Measurements from ENCODE around the gene UNC79.
"Not testable (repeated sequence)": the region's sequence is repeated elsewhere in the genome, so short reads cannot be mapped to it uniquely, and the experiment has no call there.

Gene UNC79

DNA sequence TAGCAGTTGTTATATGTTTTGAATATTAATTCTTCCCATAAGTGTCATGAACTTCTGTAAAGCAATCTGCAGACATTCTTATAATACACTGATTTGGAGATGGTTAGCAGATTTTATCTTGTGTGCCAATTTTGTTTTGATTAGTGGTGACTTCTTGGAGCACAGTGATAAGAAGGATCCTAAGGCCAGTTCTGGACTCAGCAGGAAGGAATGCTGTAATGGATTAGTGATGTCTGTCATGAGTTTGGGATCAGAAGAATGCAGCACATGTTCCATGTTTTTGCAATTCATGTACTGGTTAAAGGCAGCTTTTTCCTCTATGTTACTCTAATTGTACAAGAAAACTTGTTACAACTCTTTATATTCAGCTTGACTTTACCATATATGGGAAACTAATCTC, 91.5 kb downstream of the UNC79 start:
- ChIA-PET POLR2A (no interaction called here), CTCF (no interaction called here)
- Histone ChIP-seq H3K27ac (ENCODE audit: extremely low read depth, low read depth, low read length) (no peak overlapping the region), H3K4me1 (ENCODE audit: control insufficient read depth, insufficient read depth, low read length) (no peaks in the 10 kb centered on the region), H3K4me3 (ENCODE audit: low read depth, low read length) (no peak overlapping the region), H3K9me3 (ENCODE audit: control insufficient read depth, insufficient read depth, low read depth, low read length) (peaks cover 2% of the 10 kb centered on the region), H3K36me3 (ENCODE audit: control insufficient read depth in 2 of 2, insufficient read depth in 1 of 2, low read length in 2 of 2) (no peaks in the 10 kb centered on the region)
- 0 out of 2 replicates have a peak, but pooled peaks have one; percentile 33 for TF ChIP-seq ZBTB17 (tag by site-specific recombination; IDR thresholded peaks at IDR 0.05)
- TF ChIP-seq ZNF837 (tag by site-specific recombination; IDR thresholded peaks at IDR 0.05), result no peak
- no peak for TF ChIP-seq YY2 (tag by site-specific recombination; IDR thresholded peaks at IDR 0.05)
- no peak for TF ChIP-seq ZNF530 (tag by site-specific recombination; IDR thresholded peaks at IDR 0.05; ENCODE audit: low read depth)
- TF ChIP-seq ZNF624 (tag by site-specific recombination; IDR thresholded peaks at IDR 0.05), result no peak
- no peak for TF ChIP-seq SALL2 (tag by site-specific recombination; IDR thresholded peaks at IDR 0.05; ENCODE audit: borderline replicate concordance)
- no peak for TF ChIP-seq WT1 (tag by site-specific recombination; IDR thresholded peaks at IDR 0.05)

DNA sequence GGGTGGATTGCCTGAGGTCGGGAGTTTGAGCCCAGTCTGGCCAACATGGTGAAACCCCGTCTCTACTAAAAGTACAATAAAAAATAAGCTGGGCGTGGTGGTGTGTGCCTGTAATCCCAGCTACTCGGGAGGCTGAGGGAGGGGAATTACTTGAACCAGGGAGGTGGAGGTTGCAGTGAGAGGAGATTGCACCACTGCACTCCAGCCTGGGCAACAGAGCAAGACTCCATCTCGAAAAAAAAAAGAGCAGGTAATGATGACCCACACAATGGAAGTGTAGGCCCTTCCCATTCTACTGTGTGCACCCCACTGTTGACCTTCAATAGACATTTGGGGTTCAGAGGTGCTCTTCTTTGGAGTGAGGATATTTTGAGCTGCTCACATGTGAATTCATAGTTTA, 94.5 kb downstream of the UNC79 start:
- H3K4me1 ChIP-seq (ENCODE audit: control insufficient read depth, insufficient read depth, low read length); H3K36me3 ChIP-seq (ENCODE audit: control insufficient read depth in 2 of 2, insufficient read depth in 1 of 2, low read length in 2 of 2); POLR2A ChIA-PET; H3K27ac ChIP-seq (ENCODE audit: extremely low read depth, low read depth, low read length); H3K4me3 ChIP-seq (ENCODE audit: low read depth, low read length); H3K9me3 ChIP-seq (ENCODE audit: control insufficient read depth, insufficient read depth, low read depth, low read length): not testable (repeated sequence)
- CTCF ChIA-PET, result interaction anchor here (0.7 kb wide), 1 partner anchor 916 kb away, joined by 9 read pairs; no protein-coding TSS in a partner anchor

DNA sequence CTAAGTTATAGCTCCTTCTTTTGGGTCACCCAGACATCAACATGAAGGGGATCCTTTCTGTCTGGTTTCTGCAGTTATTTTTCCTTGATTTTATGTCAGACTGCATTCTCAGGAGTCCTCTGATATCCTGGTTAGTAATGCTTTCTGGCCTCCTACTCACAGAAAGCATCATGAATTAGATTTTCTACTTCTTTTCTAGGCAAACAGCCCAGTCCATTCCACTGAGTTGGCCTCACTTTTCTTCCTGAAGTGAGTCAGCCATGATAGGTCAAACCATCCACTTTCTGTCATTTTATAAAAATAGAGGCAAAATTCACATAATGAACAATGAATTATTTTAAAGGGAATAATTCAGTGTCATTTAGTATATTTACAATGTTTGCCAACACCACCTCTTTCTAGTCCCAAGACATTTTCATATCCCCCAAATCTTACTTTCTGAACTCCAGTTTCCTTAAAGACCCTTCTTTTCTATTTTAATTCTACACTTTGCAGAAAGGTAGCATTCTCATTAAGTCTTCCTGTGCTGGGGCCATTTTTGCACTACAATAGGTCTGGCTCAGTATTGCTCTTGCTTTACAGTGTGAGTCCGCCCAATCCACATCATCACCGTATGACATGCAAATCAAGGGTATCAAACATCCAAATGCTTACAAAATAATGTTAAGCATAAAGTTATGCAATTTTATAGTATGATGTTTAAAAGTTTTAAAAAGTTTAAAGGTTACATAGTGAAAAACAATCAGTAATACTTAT, 95.1 kb downstream of the UNC79 start:
- TF ChIP-seq ZNF560 (tag by site-specific recombination; IDR thresholded peaks at IDR 0.05; ENCODE audit: borderline replicate concordance) (no peak), ZNF768 (tag by site-specific recombination; IDR thresholded peaks at IDR 0.05) (no peak), ZNF510 (tag by site-specific recombination; IDR thresholded peaks at IDR 0.05; ENCODE audit: insufficient replicate concordance) (no peak), ZBTB1 (tag by site-specific recombination; IDR thresholded peaks at IDR 0.05) (no peak), ZNF843 (tag by site-specific recombination; IDR thresholded peaks at IDR 0.05) (no peak), SETDB1 (IDR thresholded peaks at IDR 0.05; ENCODE audit: insufficient read length, low read length) (no peak), HOXD13 (CRISPR knock-in tag; IDR thresholded peaks at IDR 0.05; ENCODE audit: borderline replicate concordance) (no peak), ZNF561 (tag by site-specific recombination; IDR thresholded peaks at IDR 0.05; ENCODE audit: borderline replicate concordance) (no peak), ZNF747 (tag by site-specific recombination; IDR thresholded peaks at IDR 0.05) (no peak)
- TF ChIP-seq, protein P1, sequence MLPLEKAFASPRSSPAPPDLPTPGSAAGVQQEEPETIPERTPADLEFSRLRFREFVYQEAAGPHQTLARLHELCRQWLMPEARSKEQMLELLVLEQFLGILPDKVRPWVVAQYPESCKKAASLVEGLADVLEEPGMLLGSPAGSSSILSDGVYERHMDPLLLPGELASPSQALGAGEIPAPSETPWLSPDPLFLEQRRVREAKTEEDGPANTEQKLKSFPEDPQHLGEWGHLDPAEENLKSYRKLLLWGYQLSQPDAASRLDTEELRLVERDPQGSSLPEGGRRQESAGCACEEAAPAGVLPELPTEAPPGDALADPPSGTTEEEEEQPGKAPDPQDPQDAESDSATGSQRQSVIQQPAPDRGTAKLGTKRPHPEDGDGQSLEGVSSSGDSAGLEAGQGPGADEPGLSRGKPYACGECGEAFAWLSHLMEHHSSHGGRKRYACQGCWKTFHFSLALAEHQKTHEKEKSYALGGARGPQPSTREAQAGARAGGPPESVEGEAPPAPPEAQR (tag by site-specific recombination; IDR thresholded peaks at IDR 0.05), result no peak
- no peaks in the 10 kb centered on the region; the same call in 1 of the 2 replicates for H3K9me3 ChIP-seq (ENCODE audit: control insufficient read depth, insufficient read depth, low read depth, low read length)
- ChIA-PET CTCF (interaction anchor here (0.7 kb wide), 1 partner anchor 915 kb away, joined by 9 read pairs; no protein-coding TSS in a partner anchor), POLR2A (no interaction called here)
- no peaks in the 10 kb centered on the region for H3K36me3 ChIP-seq (ENCODE audit: control insufficient read depth in 2 of 2, insufficient read depth in 1 of 2, low read length in 2 of 2)
- H3K4me3 ChIP-seq (ENCODE audit: low read depth, low read length), result no peak overlapping the region
- no peaks in the 10 kb centered on the region for H3K4me1 ChIP-seq (ENCODE audit: control insufficient read depth, insufficient read depth, low read length)
- H3K27ac ChIP-seq (ENCODE audit: extremely low read depth, low read depth, low read length), result no peak overlapping the region

DNA sequence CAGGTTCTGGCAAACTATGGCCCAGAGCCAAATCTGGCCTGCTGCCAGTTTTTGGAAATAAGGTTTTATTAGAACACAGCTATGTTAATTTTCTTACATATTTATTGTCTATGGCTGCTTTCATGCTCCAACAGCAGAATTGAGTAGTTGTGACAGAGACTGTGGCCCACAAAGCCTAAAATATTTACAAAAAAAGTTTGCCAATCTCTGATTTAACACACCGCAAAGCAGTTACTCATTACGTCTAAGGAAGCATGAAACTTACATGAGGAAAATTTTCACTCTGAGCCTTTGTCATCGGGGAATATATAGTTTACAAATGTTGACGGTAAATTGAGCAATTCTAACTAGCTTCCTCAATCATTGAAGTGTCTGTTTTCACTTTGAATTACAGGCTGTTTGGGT, 96.5 kb downstream of the UNC79 start:
- no peaks in the 10 kb centered on the region; the same call in 1 of the 2 replicates for H3K9me3 ChIP-seq (ENCODE audit: control insufficient read depth, insufficient read depth, low read depth, low read length)
- H3K4me1 ChIP-seq (ENCODE audit: control insufficient read depth, insufficient read depth, low read length), result no peaks in the 10 kb centered on the region
- H3K4me3 ChIP-seq (ENCODE audit: low read depth, low read length), result no peak overlapping the region
- H3K36me3 ChIP-seq (ENCODE audit: control insufficient read depth in 2 of 2, insufficient read depth in 1 of 2, low read length in 2 of 2), result no peaks in the 10 kb centered on the region
- TF ChIP-seq, protein P2, sequence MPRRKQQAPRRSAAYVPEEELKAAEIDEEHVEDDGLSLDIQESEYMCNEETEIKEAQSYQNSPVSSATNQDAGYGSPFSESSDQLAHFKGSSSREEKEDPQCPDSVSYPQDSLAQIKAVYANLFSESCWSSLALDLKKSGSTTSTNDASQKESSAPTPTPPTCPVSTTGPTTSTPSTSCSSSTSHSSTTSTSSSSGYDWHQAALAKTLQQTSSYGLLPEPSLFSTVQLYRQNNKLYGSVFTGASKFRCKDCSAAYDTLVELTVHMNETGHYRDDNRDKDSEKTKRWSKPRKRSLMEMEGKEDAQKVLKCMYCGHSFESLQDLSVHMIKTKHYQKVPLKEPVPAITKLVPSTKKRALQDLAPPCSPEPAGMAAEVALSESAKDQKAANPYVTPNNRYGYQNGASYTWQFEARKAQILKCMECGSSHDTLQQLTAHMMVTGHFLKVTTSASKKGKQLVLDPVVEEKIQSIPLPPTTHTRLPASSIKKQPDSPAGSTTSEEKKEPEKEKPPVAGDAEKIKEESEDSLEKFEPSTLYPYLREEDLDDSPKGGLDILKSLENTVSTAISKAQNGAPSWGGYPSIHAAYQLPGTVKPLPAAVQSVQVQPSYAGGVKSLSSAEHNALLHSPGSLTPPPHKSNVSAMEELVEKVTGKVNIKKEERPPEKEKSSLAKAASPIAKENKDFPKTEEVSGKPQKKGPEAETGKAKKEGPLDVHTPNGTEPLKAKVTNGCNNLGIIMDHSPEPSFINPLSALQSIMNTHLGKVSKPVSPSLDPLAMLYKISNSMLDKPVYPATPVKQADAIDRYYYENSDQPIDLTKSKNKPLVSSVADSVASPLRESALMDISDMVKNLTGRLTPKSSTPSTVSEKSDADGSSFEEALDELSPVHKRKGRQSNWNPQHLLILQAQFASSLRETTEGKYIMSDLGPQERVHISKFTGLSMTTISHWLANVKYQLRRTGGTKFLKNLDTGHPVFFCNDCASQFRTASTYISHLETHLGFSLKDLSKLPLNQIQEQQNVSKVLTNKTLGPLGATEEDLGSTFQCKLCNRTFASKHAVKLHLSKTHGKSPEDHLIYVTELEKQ (tag by site-specific recombination; IDR thresholded peaks at IDR 0.05; ENCODE audit: borderline replicate concordance), result no peak
- TF ChIP-seq ZNF514 (tag by site-specific recombination; IDR thresholded peaks at IDR 0.05) (no peak), ZNF404 (tag by site-specific recombination; IDR thresholded peaks at IDR 0.05) (no peak)
- ChIA-PET POLR2A (no interaction called here), CTCF (no interaction called here)
- H3K27ac ChIP-seq (ENCODE audit: extremely low read depth, low read depth, low read length), result no peak overlapping the region

All from HEK293 (cell line).